Stomach (tissue), 9 donors: ENCODE measurements around the gene LAMB4. TPM values are rescaled to one million over a fixed set of nuclear protein-coding genes. Genes with fewer than 3 reads are reported as not detected.

Experiments used
- DNase-seq, 2 donors: peaks; one replicate each; pipeline versions ENCODE4 v3.0.0 to v3.0.0-alpha.2; 2013 to 2019
- H3K27ac ChIP-seq, 5 donors: fragments of 200-600 bp in 4 of 5; sonication (generic) in 4 of 5; one replicate each; pipeline ENCODE4 v1.5.1; 2013 to 2019; ENCODE audit warnings: mild to moderate bottlenecking in 1 of 5, moderate library complexity in 1 of 5
- H3K27me3 ChIP-seq, 3 donors: fragments of 200-600 bp; sonication (generic); one replicate each; pipeline ENCODE4 v1.5.1; 2017 to 2019; ENCODE audit warnings: mixed run types in 1 of 3
- H3K36me3 ChIP-seq, 4 donors: fragments of 200-600 bp; sonication (generic); 1 replicate in 3 of 4; 2 replicates in 1 of 4; pipeline ENCODE4 v1.5.1; 2016 to 2019
- H3K4me1 ChIP-seq, 4 donors: fragments of 200-600 bp; sonication (generic); one replicate each; pipeline ENCODE4 v1.5.1; 2016 to 2019
- H3K4me3 ChIP-seq, 4 donors: fragments of 200-600 bp; sonication (generic) in 3 of 4; one replicate each; pipeline ENCODE4 v1.5.1; 2016 to 2019; ENCODE audit warnings: mild to moderate bottlenecking in 1 of 4
- H3K9me3 ChIP-seq, 4 donors: fragments of 200-600 bp; sonication (generic); one replicate each; pipeline ENCODE4 v1.5.1; 2016 to 2019
- CTCF ChIP-seq, 7 experiments: fragments of 450-650 bp in 4 of 7; fragments of 200-600 bp in 3 of 7; sonication (generic) in 3 of 7; IDR thresholded peaks; one replicate each; pipeline ENCODE4 v1.5.1; 2016 to 2019; ENCODE audit warnings: antibody characterized with exemption in 7 of 7, control low read depth in 2 of 7, mild to moderate bottlenecking in 1 of 7
- EP300 ChIP-seq: sonication (generic); formaldehyde crosslinking; IDR thresholded peaks from one replicate; pipeline ENCODE4 v1.6.1; 2017; ENCODE audit warnings: antibody characterized with exemption
- POLR2A ChIP-seq, 4 donors: fragments of 450-650 bp; IDR thresholded peaks; one replicate each; pipeline ENCODE4 v1.6.1; 2016; ENCODE audit warnings: antibody characterized with exemption in 4 of 4, control low read depth in 2 of 4, mild to moderate bottlenecking in 1 of 4, moderate library complexity in 1 of 4
- POLR2AphosphoS5 ChIP-seq, 3 donors: sonication (generic); formaldehyde crosslinking; IDR thresholded peaks; one replicate each; pipeline ENCODE4 v1.6.1; 2016; ENCODE audit warnings: antibody characterized with exemption in 3 of 3
- WGBS, 5 donors: extraction: QIAGEN DNeasy Blood & Tissue Kit in 3 of 5; methylation state at CpG; one replicate each; pipeline versions ENCODE4 v1.1.5 to v1.1.7; 2013 to 2018; 5-methylcytosine and 5-hydroxymethylcytosine counted together
- intact Hi-C: fragments of 100-400 bp; cut with DNase I; formaldehyde crosslinking; loops from one replicate; pipeline ENCODE4 v1.15.1; 2023; ENCODE audit warnings: low total_unique reads
- polyA plus RNA-seq, 3 donors: library from polyadenylated mRNA; stranded (reverse); fragments of 200-250 nt; gene quantifications; one replicate each; pipeline ENCODE4 v1.2.3, GENCODE V29; 2013
- total RNA-seq, 5 donors: library from RNA; depleted of rRNA; stranded (reverse); fragments of >200 nt; gene quantifications; one replicate each; pipeline versions ENCODE4 v1.1.0 to v1.2.3, GENCODE V29; 2014 to 2016
- donor health status: healthy with polysubstance abuse.
- donor health status: Bipolar disorder and iron deficiency.
- donor health status: healthy.

The LAMB4 gene
- total and polyA plus RNA-seq, 8 donors = under 0.01 to 8.5 (median 1.7) TPM; not detected in 2

GRCh38 chr7:108086962-108087361 lies 43.2 kb downstream of the LAMB4 start:
- WGBS, 5 donors = 81 to 92% (median 91%) methylated on average over 2 of the region's 2 CpGs
- Histone ChIP-seq H3K27ac (no peak overlapping the region), H3K4me3 (no peak overlapping the region), H3K9me3 (no peaks in the 10 kb centered on the region), H3K36me3 (no peaks in the 10 kb centered on the region), H3K4me1 (peaks cover 0 to 6% (median 2%) of the 10 kb centered on the region in 4 donors), H3K27me3 (no peaks in the 10 kb centered on the region)
- no peak for DNase-seq
- TF ChIP-seq EP300 (no peak), CTCF (IDR thresholded peaks at IDR 0.05) (no peak), POLR2A (IDR thresholded peaks at IDR 0.05) (no peak), POLR2AphosphoS5 (IDR thresholded peaks at IDR 0.05) (no peak)
- intact Hi-C loops = no loop called here

GRCh38 chr7:108086546-108086945 lies 43.6 kb downstream of the LAMB4 start:
- no peaks in the 10 kb centered on the region for H3K9me3 ChIP-seq
- 51 to 82% (median 74%) methylated on average over 2 of the region's 2 CpGs for WGBS, 5 donors
- intact Hi-C loops = no loop called here
- no peak overlapping the region for H3K27ac ChIP-seq
- no peak for DNase-seq
- H3K27me3 ChIP-seq = no peaks in the 10 kb centered on the region
- H3K4me1 ChIP-seq = peaks cover 0 to 5% (median 1%) of the 10 kb centered on the region in 4 donors
- no peaks in the 10 kb centered on the region for H3K36me3 ChIP-seq
- TF ChIP-seq POLR2A (IDR thresholded peaks at IDR 0.05) = no peak
- TF ChIP-seq POLR2AphosphoS5 (IDR thresholded peaks at IDR 0.05) = no peak
- TF ChIP-seq EP300 = no peak
- TF ChIP-seq CTCF (IDR thresholded peaks at IDR 0.05) = no peak
- H3K4me3 ChIP-seq = no peak overlapping the region

- no peaks in the 10 kb centered on the region for H3K36me3 ChIP-seq
- intact Hi-C loops = no loop called here
- no peak for DNase-seq
Measured at GRCh38 chr7:108083980-108084379, 46.2 kb downstream of the LAMB4 start.

More at GRCh38 chr7:108083980-108084379, 46.2 kb downstream of the LAMB4 start:
- Histone ChIP-seq H3K9me3 (no peaks in the 10 kb centered on the region), H3K4me1 (peaks cover 0 to 20% (median 7%) of the 10 kb centered on the region in 4 donors), H3K27ac (no peak overlapping the region), H3K4me3 (no peak overlapping the region), H3K27me3 (no peaks in the 10 kb centered on the region)
- TF ChIP-seq POLR2A (IDR thresholded peaks at IDR 0.05) (no peak), POLR2AphosphoS5 (IDR thresholded peaks at IDR 0.05) (no peak), EP300 (no peak), CTCF (IDR thresholded peaks at IDR 0.05) (no peak)
- 71 to 100% (median 83%) methylated on average over 1 of the region's 1 CpG for WGBS, 5 donors
